ENCODE measurements around the gene CXCL13.
A peak's percentile ranks its signal among the peaks of the same experiment; 100 is the strongest.

The CXCL13 gene

GRCh38 chr4:77617203-77617602, 11.6 kb downstream of the CXCL13 start:
- in situ Hi-C loops (cut with HindIII; ENCODE audit: low pct_ligation_motif_present, low sequenced_read_pairs): no loop called here
- Histone ChIP-seq H3K27me3 (replicated peaks) (no peaks in the 10 kb centered on the region), H3K27ac (no peak overlapping the region), H3K4me3 (ENCODE audit: low read depth, low read length) (no peak overlapping the region), H3K36me3 (replicated peaks) (no peaks in the 10 kb centered on the region)
- TF ChIP-seq, protein P1, sequence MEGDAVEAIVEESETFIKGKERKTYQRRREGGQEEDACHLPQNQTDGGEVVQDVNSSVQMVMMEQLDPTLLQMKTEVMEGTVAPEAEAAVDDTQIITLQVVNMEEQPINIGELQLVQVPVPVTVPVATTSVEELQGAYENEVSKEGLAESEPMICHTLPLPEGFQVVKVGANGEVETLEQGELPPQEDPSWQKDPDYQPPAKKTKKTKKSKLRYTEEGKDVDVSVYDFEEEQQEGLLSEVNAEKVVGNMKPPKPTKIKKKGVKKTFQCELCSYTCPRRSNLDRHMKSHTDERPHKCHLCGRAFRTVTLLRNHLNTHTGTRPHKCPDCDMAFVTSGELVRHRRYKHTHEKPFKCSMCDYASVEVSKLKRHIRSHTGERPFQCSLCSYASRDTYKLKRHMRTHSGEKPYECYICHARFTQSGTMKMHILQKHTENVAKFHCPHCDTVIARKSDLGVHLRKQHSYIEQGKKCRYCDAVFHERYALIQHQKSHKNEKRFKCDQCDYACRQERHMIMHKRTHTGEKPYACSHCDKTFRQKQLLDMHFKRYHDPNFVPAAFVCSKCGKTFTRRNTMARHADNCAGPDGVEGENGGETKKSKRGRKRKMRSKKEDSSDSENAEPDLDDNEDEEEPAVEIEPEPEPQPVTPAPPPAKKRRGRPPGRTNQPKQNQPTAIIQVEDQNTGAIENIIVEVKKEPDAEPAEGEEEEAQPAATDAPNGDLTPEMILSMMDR (IDR thresholded peaks at IDR 0.05; ENCODE audit: low read depth, low read length, missing control alignments): no peak
- no peak for DNase-seq

DNA sequence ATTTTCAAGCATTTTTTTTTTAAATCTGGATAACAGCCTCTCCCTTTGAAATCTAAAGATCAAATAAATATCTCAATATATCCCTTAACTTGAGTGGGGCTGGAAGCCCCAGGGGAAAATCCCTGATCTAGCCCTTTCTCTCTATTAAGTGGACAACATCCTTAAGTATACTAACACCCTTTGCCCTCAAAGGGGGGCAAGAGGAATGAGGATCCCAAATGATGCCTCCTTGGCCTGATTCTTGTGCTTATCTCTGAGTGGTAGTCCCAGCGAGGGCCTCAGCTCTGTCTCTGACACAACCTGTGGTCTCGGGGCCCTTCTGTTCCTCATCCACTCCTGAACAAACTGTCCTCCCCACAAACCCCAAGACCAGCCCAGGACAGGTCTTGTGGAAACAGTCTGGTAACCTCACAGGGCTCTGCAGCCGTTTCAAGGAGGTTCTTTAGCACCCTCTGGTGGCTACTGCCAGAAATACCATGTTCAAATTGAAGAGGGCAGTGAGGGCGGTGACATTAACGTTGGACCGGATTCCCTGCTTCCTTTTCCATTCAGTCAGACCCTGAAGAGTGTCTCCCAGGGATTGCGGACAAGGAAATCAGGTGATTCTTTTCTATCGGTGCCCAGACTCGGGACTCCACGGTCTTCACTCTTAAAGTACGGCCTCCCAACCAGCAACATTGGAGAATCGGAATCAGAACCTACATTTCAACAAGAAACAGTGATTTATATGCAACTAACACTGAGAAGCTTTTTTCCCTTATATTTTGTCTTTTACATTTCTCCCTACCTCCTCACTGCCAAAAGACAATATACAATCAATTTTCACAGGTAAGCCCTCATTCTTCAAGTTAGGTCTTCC, 13.0 kb downstream of the CXCL13 start:
- Histone ChIP-seq H3K27me3 (replicated peaks) (no peaks in the 10 kb centered on the region), H3K36me3 (replicated peaks) (no peaks in the 10 kb centered on the region), H3K27ac (no peak overlapping the region), H3K4me3 (ENCODE audit: low read depth, low read length) (no peak overlapping the region)
- in situ Hi-C loops (cut with HindIII; ENCODE audit: low pct_ligation_motif_present, low sequenced_read_pairs): no loop called here
- TF ChIP-seq, protein P1 (IDR thresholded peaks at IDR 0.05; ENCODE audit: low read depth, low read length, missing control alignments): peak; percentile 91
- peak; percentile 71 for DNase-seq

- Histone ChIP-seq H3K27ac (no peak overlapping the region), H3K27me3 (replicated peaks) (no peaks in the 10 kb centered on the region), H3K36me3 (replicated peaks) (no peaks in the 10 kb centered on the region), H3K4me3 (ENCODE audit: low read depth, low read length) (no peak overlapping the region)
- TF ChIP-seq, protein P1 (IDR thresholded peaks at IDR 0.05; ENCODE audit: low read depth, low read length, missing control alignments): no peak
- DNase-seq: no peak
- in situ Hi-C loops (cut with HindIII; ENCODE audit: low pct_ligation_motif_present, low sequenced_read_pairs): no loop called here
Measured at GRCh38 chr4:77619408-77619807, 13.8 kb downstream of the CXCL13 start.

- in situ Hi-C loops (cut with HindIII; ENCODE audit: low pct_ligation_motif_present, low sequenced_read_pairs): no loop called here
- TF ChIP-seq, protein P1 (IDR thresholded peaks at IDR 0.05; ENCODE audit: low read depth, low read length, missing control alignments): no peak
- no peaks in the 10 kb centered on the region for H3K36me3 ChIP-seq (replicated peaks)
- H3K27ac ChIP-seq: no peak overlapping the region
- DNase-seq: no peak
- H3K27me3 ChIP-seq (replicated peaks): no peaks in the 10 kb centered on the region
- no peak overlapping the region for H3K4me3 ChIP-seq (ENCODE audit: low read depth, low read length)
Measured at GRCh38 chr4:77621254-77621653, 15.6 kb downstream of the CXCL13 start.

DNA sequence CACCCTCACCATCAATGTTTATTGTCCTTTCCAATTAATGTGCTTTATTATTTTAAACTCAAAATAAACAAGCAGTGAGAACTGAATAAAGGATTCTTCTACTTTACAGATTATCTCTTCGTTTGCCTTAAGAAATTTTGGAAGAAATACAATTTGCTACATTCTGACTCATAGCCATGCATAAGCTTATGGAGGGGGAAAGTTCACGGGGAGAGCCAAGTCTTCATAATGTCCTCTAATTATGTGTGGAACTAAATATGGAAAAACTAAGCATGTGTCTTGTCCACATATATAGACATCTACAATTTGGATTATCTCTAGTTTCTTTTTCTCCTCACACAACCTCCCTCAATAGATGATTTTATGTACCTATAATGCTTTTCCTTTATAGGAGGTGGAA, 17.5 kb downstream of the CXCL13 start:
- Histone ChIP-seq H3K36me3 (replicated peaks) (no peaks in the 10 kb centered on the region), H3K27me3 (replicated peaks) (no peaks in the 10 kb centered on the region), H3K27ac (no peak overlapping the region), H3K4me3 (ENCODE audit: low read depth, low read length) (no peak overlapping the region)
- no peak for DNase-seq
- TF ChIP-seq, protein P1 (IDR thresholded peaks at IDR 0.05; ENCODE audit: low read depth, low read length, missing control alignments): no peak
- in situ Hi-C loops (cut with HindIII; ENCODE audit: low pct_ligation_motif_present, low sequenced_read_pairs): no loop called here

Measured in brain microvascular endothelial cell (primary cell).